ENCODE data around the gene RAI1. TPM values are rescaled to one million over a fixed set of nuclear protein-coding genes. Genes with fewer than 3 reads are reported as not detected.

The RAI1 gene
- total RNA-seq, 3 donors from 2014 or later: 19.9 to 22.4 (median 20.1) TPM

DNA sequence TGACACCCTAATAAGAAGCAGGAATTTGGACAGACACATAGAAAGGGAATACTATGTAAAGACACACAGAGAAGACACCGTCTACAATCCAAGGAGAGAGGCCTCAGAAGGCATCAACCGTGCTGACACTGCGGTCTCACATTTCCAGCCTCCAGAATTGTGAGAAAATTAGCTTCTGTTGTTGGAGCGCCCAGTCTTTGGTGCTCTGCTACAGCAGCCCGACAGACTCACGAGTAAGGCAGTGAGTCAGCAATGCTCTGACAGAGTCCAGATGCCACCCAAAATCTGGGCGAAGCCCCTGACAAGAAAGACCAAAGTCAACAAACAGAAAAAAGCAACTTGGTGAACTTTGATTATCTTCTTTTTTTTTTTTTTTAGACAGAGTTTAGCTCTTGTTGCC, 32.5 kb upstream of the RAI1 start:
- ATAC-seq (no peak), DNase-seq (no peak)
- no peaks in the 10 kb centered on the region for H3K36me3 Mint-ChIP-seq (ENCODE audit: insufficient read depth)
- no peaks in the 10 kb centered on the region for H3K4me1 Mint-ChIP-seq (ENCODE audit: low read depth)
- H3K9me3 Mint-ChIP-seq: peaks cover 3% of the 10 kb centered on the region
- H3K4me3 Mint-ChIP-seq: no peak overlapping the region
- no peaks in the 10 kb centered on the region for H3K27me3 Mint-ChIP-seq (ENCODE audit: low read depth)

DNA sequence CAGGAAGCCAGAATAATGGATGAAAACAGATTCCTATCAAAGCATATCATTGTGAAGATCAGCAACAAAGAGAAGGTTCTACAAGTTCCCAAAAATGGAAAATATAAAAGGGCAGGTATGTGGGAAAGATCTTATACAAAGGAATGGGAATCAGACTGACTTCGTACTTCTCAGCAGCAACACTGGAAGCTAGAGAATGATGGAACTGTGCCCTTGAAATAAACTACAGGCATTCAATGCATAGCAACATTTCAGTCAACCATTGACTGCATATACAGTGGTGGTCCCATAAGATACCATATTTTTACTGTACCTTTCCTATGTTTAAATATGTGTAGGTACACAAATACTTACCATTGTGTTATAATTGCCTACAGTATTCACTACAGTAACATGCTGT, 30.3 kb upstream of the RAI1 start:
- DNase-seq (no peak), ATAC-seq (no peak)
- Mint-ChIP-seq H3K27me3 (ENCODE audit: low read depth) (peaks cover 5% of the 10 kb centered on the region), H3K4me3 (no peak overlapping the region), H3K36me3 (ENCODE audit: insufficient read depth) (peaks cover 4% of the 10 kb centered on the region), H3K4me1 (ENCODE audit: low read depth) (no peaks in the 10 kb centered on the region), H3K9me3 (peaks cover 8% of the 10 kb centered on the region)

DNA sequence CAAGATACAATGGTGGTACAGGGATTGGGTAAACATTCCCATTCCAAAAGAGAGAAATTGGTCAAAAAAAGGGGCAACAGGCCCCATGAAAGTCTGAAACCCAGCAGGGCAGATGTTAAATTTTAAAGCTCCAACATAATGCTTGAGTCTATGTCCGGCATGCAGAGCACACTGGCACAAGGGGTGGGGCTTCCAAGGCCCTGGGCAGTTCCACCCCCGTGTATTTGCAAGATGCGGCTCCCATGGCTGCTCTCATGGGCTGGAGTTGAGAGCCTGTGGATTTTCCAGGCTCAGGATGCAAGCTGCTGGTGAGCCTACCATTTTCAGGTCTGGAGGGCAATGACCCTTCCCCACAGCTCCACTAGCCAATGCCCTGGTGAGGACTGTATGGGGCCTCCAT, 27.9 kb upstream of the RAI1 start:
- Mint-ChIP-seq H3K27me3 (ENCODE audit: low read depth) (peaks cover 5% of the 10 kb centered on the region), H3K4me3 (no peak overlapping the region), H3K4me1 (ENCODE audit: low read depth) (no peaks in the 10 kb centered on the region), H3K36me3 (ENCODE audit: insufficient read depth) (peaks cover 4% of the 10 kb centered on the region), H3K9me3 (peaks cover 8% of the 10 kb centered on the region)
- DNase-seq: no peak
- no peak for ATAC-seq

DNA sequence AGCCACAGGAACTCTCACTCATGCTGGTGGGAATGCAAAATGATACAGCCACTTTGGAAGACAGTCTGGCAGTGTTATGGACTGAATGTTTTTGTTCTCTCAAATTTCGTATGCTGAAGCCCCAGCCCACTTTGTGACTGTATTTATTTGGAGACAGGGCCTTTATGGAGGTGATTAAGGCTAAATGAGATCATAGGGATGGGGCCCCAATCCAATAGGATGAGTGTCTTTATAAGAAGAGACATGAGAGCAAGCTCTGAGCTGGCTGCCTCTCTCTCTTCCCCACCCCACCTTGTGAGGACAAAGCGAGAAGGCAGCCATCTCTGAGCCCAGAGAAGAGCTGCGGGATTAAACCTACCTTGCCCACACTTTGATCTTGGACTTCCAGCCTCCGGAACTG, 21.9 kb upstream of the RAI1 start:
- H3K27me3 Mint-ChIP-seq (ENCODE audit: low read depth): peaks cover 5% of the 10 kb centered on the region
- H3K4me1 Mint-ChIP-seq (ENCODE audit: low read depth): peaks cover 16% of the 10 kb centered on the region
- peaks cover 4% of the 10 kb centered on the region for H3K36me3 Mint-ChIP-seq (ENCODE audit: insufficient read depth)
- H3K4me3 Mint-ChIP-seq: no peak overlapping the region
- DNase-seq: no peak
- no peak for ATAC-seq
- H3K9me3 Mint-ChIP-seq: peaks cover 17% of the 10 kb centered on the region

DNA sequence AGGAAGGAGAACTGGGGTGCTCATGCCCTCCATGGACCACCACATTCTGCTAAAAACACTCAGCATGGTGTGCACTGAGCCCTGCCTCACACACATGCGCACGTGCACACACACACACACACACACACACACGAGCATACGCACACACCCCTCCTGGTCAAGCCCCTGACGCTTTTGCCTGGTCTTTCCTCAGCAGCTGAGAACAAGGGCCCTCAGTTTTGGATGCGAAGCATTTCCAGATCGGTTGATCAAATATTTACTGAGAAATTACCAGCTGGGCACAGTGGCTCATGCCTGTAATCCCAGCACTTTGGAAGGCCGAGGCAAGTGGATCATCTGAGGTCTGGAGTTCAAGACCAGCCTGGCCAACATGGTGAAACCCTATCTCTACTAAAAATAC, 20.1 kb upstream of the RAI1 start:
- Mint-ChIP-seq H3K4me1 (ENCODE audit: low read depth) (peaks cover 16% of the 10 kb centered on the region), H3K4me3 (no peak overlapping the region), H3K9me3 (peaks cover 12% of the 10 kb centered on the region), H3K36me3 (ENCODE audit: insufficient read depth) (no peaks in the 10 kb centered on the region), H3K27me3 (ENCODE audit: low read depth) (no peaks in the 10 kb centered on the region)
- no peak for DNase-seq
- no peak for ATAC-seq

DNA sequence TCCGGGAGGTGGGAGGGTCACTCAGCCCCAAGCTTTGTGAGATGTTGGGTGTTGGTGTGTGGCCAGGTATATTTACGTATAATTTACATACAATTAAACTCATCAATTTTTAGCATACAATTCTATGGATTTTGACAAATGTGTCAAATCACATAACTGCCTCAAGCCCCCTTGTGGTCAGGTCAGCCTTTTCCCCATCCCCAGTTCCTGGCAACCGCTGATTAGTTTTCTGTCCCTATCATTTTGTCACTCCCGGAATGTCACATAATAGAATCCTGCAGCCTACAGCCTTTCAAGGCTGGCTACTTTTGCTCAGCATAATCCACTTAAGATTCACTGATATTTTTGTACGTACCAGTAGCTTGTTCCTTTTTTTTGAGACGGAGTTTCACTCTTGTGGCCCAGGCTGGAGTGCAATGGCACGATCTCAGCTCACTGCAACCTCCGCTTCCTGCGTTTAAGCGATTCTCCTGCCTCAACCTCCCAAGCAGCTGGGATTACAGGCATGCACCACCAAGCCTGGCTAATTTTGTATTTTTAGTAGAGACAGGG, 19.3 kb upstream of the RAI1 start:
- Mint-ChIP-seq H3K36me3 (ENCODE audit: insufficient read depth) (no peaks in the 10 kb centered on the region), H3K4me1 (ENCODE audit: low read depth) (peaks cover 16% of the 10 kb centered on the region), H3K9me3 (peaks cover 12% of the 10 kb centered on the region), H3K4me3 (no peak overlapping the region), H3K27me3 (ENCODE audit: low read depth) (no peaks in the 10 kb centered on the region)
- DNase-seq: no peak
- no peak for ATAC-seq

DNA sequence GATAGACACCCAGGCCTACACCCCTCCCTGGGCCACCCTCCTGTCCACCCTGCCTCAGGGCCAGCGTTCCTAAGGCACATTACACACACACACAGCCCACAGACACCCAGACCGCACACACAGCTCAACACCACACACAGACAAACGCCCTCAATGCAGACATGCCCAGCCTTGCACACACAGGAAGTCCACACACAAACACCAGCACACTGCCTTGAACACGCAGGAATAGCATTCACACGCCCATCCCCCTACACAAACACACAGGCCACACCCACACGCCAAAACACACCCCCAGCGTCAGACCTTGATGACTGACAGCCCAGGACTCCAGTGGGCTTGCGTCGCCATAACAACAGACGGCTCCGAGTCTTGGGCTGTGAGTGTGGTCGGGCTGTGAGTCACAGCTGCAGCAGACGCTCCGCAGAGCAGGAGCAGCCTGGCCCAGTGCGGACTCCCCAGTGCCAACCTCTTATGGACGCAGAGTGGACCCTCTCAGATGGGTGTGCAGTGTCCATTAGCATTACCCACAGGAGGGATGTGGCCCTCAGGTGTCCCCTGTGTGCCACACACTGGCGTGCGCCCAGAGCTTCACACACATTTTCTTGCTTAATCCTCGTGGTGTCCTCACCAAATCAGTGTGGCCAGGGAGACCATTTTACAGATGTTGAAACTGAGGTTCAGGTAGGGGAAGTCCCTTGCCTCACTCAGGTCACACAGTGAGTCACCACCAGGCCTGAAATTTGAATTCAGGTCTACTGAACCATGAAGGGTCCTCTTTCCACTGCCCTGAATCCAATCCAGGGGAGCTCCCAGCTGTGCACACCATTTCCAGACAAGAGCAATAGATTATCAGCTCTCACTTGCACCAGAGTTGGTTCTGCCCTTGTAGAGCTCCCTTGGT, 17.8 kb upstream of the RAI1 start:
- Mint-ChIP-seq H3K9me3 (peaks cover 12% of the 10 kb centered on the region), H3K36me3 (ENCODE audit: insufficient read depth) (no peaks in the 10 kb centered on the region), H3K4me3 (peak overlapping the region; percentile 30), H3K27me3 (ENCODE audit: low read depth) (no peaks in the 10 kb centered on the region), H3K4me1 (ENCODE audit: low read depth) (peaks cover 16% of the 10 kb centered on the region)
- peak; percentile 99 for ATAC-seq
- peak; percentile 73 for DNase-seq

DNA sequence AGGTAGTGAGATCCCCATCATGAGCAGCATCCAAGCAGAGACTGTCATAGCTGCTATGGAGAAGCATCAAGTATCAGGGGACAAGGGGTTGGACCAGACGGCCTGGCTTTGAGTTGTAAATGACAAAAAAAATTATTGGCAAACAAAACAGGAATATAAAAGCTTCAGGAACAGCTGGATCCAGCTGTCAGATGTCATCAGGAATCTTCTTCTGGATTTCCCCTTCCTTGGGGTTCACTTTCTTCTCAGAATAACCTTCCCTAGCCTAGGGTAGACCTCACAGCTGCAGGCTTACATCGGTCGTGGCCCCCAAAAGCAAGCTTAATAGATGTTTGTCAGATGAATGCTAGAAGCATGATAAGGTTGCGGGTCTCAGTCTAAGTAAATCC, 17.2 kb upstream of the RAI1 start:
- peaks cover 8% of the 10 kb centered on the region for H3K9me3 Mint-ChIP-seq
- no peaks in the 10 kb centered on the region for H3K36me3 Mint-ChIP-seq (ENCODE audit: insufficient read depth)
- no peak overlapping the region for H3K4me3 Mint-ChIP-seq
- ATAC-seq (no peak), DNase-seq (no peak)
- H3K4me1 Mint-ChIP-seq (ENCODE audit: low read depth): peaks cover 16% of the 10 kb centered on the region
- no peaks in the 10 kb centered on the region for H3K27me3 Mint-ChIP-seq (ENCODE audit: low read depth)

DNA sequence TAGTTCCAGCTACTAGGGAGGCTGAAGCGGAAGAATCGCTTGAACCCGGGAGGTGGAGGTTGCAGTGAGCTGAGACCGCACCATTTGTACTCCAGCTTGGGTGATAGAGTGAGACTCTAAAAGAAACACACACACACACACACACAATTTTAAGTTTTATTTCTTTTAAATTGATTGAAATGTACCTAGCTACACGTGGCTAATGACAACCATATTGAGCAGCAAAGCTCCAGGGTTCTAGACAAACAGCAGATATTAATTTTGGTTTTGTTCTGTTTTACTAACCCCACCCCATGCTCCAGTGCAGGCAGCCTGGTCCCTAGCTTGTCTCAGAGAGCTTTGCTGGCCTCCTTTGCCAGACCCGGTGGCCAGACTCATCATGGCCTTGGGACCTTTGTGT, 16.0 kb upstream of the RAI1 start:
- no peaks in the 10 kb centered on the region for H3K36me3 Mint-ChIP-seq (ENCODE audit: insufficient read depth)
- H3K9me3 Mint-ChIP-seq: no peaks in the 10 kb centered on the region
- peaks cover 16% of the 10 kb centered on the region for H3K4me1 Mint-ChIP-seq (ENCODE audit: low read depth)
- no peak overlapping the region for H3K4me3 Mint-ChIP-seq
- no peak for ATAC-seq
- H3K27me3 Mint-ChIP-seq (ENCODE audit: low read depth): no peaks in the 10 kb centered on the region
- DNase-seq: no peak

DNA sequence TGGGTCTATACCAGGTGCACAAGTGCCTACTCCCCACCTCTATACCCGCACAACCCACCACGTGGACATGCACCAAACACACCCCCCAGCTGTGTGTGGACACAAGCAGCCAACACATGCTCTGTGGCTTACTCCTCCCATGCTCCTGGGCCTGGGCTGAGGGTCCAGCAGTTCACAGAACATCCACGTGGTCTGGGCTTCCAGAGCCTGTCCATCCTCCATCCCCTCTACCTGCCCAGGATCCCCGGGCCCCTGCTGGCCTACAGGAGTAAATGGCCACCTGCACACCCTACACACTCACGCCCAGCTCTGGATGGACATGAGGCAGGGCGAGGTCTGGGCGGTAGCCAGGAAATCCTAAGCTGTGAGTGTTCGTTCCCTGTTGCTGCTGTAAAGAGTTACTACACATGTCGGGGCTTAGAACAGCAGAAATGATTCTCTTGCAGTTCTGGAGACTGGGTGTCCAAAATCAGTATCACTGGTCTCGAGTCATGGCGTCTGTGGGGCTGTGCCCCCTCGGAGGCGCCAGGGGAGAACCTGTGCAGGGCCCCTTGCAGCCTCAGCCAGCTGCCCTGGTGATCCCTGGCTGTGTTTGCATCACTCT, 15.0 kb upstream of the RAI1 start:
- no peak for ATAC-seq
- DNase-seq: no peak
- Mint-ChIP-seq H3K27me3 (ENCODE audit: low read depth) (no peaks in the 10 kb centered on the region), H3K4me1 (ENCODE audit: low read depth) (peaks cover 16% of the 10 kb centered on the region), H3K4me3 (no peak overlapping the region), H3K9me3 (no peaks in the 10 kb centered on the region), H3K36me3 (ENCODE audit: insufficient read depth) (no peaks in the 10 kb centered on the region)

DNA sequence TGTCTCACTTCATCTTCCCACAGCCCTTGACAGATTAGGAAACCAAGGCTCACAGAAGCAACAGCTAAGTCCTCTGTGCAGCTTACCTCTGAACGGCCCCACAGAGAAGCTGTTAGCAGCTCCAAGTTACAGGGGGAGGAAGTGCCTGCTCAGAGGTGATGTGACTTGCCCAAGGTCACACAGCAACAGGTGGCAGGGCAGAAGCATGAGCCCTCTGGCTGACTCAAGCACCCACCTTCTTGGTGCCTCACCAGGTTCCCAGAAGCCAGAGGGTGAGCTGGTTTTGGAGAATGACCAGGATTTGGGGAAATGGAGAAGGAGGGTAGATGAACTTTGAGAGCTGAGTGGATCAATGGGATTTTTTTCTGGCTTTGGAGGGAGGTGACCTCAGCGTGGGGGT, 14.0 kb upstream of the RAI1 start:
- ATAC-seq (no peak), DNase-seq (no peak)
- Mint-ChIP-seq H3K4me1 (ENCODE audit: low read depth) (peaks cover 23% of the 10 kb centered on the region), H3K4me3 (no peak overlapping the region), H3K27me3 (ENCODE audit: low read depth) (no peaks in the 10 kb centered on the region), H3K36me3 (ENCODE audit: insufficient read depth) (no peaks in the 10 kb centered on the region), H3K9me3 (no peaks in the 10 kb centered on the region)

DNA sequence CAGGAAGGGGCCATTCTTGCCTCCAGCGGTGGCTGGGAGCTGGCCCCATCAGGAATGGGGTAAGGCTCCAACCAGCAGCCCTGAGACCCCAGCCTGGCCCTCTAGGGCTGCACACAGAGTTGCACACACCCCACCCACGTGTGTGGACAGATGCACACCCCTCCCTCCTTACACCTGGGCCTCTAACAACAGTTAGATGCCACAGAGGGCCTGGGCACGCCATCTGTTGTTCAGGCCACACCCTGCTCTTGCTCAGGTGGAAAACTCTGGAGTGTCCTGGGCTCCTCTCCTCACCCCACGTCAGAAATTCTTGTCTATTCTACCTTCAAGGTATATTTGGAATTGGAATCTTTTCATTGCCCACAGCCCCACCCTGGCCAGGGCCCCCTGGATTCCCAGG, 13.3 kb upstream of the RAI1 start:
- Mint-ChIP-seq H3K4me3 (no peak overlapping the region), H3K4me1 (ENCODE audit: low read depth) (peaks cover 23% of the 10 kb centered on the region), H3K36me3 (ENCODE audit: insufficient read depth) (no peaks in the 10 kb centered on the region), H3K9me3 (no peaks in the 10 kb centered on the region), H3K27me3 (ENCODE audit: low read depth) (no peaks in the 10 kb centered on the region)
- DNase-seq: no peak
- no peak for ATAC-seq

DNA sequence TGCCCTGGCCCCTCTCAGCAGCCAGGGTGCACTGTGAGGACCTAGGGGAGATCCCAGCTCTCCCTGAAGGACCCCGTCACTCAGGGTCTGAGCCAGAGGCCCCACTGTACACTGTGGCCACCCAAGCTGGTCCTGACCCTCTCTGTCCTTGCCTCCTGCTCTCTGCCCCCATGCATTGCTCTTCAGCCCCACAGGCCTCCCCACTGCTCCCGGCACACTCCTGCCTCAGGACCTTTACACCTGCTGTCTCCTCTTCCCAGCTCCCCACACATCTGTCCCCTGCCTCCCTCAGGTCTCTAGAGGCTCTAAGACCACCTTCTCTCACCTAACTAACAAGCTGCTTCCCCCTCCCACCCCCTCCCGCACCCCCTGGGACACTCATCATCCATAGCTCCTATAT, 12.9 kb upstream of the RAI1 start:
- no peaks in the 10 kb centered on the region for H3K36me3 Mint-ChIP-seq (ENCODE audit: insufficient read depth)
- no peak overlapping the region for H3K4me3 Mint-ChIP-seq
- no peak for ATAC-seq
- no peaks in the 10 kb centered on the region for H3K9me3 Mint-ChIP-seq
- DNase-seq: no peak
- no peaks in the 10 kb centered on the region for H3K27me3 Mint-ChIP-seq (ENCODE audit: low read depth)
- peaks cover 20% of the 10 kb centered on the region for H3K4me1 Mint-ChIP-seq (ENCODE audit: low read depth)

DNA sequence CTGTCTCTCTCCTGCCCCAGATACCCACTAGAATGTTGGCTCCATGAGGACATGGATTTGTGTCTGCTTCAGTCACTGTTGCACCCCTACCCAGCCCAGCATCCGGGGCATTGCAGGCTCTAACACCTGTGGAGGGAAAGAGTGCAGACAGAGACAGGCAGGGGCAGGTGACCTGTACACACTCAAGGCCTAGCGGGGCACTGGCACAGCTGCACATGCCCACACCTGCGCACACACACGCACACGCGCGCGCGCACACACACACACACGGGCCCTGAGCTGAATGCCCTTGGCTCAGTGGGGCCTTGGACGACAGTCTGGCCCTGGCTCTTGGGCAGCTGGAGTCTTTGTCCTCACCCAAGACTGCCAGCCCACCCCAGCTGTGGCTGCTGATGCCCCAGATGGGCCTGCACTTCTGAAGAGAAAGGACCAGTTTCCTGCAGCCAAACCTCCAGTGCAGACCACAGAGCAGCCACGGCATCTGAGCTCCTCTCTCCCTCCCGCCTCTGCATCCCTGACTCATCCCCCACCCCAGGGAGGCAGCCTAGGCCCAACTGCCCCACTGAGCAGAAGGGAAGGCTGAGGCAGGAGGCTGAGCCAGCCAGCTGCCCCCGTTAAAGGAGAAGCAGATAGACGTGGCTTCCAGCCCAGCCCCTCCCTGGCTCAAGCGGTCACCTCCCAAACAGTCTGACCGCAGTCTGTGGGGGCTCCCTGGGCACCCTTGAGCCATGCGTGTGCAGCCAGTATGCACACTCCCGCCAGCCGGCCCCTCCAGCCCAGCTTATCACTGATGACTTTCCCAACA, 12.3 kb upstream of the RAI1 start:
- Mint-ChIP-seq H3K4me1 (ENCODE audit: low read depth) (peaks cover 14% of the 10 kb centered on the region), H3K9me3 (no peaks in the 10 kb centered on the region), H3K27me3 (ENCODE audit: low read depth) (no peaks in the 10 kb centered on the region), H3K36me3 (ENCODE audit: insufficient read depth) (no peaks in the 10 kb centered on the region), H3K4me3 (no peak overlapping the region)
- no peak for DNase-seq
- no peak for ATAC-seq
